Measurements from ENCODE around the gene DNLZ.

DNA sequence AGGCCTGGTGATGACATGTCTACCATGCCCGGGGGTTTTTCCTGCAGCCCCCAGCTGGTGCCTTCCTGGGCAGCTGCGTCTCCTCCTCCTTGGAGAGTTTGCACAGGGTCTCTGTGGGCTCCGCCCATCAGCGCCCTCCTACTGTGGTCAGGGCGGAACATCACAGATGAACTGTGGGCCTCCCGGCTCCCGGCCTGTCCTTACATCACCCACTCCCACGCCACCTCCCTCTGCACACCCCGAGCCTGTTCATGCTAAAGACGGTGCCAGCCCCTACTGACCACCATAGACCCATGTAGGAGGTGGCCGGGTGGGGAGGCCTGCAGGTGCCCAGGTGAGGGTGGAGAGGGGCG is 23.6 kb downstream of the DNLZ start:
- no peak for TF ChIP-seq EZH2phosphoT487 (IDR thresholded peaks at IDR 0.05; ENCODE audit: borderline replicate concordance, low read depth, low read length)
- TF ChIP-seq CTCF (conservative IDR thresholded peaks at IDR 0.05; ENCODE audit: low read length) = no peak
